Activated CD8-positive, alpha-beta memory T cell treated with anti-CD3 and anti-CD28 coated beads for 24 hours (primary cell): ENCODE data around the gene HS1BP3.

Experiments
- DNase-seq: peaks from one replicate; pipeline ENCODE4 v3.0.0-alpha.2; 2020

HS1BP3 gene

DNA sequence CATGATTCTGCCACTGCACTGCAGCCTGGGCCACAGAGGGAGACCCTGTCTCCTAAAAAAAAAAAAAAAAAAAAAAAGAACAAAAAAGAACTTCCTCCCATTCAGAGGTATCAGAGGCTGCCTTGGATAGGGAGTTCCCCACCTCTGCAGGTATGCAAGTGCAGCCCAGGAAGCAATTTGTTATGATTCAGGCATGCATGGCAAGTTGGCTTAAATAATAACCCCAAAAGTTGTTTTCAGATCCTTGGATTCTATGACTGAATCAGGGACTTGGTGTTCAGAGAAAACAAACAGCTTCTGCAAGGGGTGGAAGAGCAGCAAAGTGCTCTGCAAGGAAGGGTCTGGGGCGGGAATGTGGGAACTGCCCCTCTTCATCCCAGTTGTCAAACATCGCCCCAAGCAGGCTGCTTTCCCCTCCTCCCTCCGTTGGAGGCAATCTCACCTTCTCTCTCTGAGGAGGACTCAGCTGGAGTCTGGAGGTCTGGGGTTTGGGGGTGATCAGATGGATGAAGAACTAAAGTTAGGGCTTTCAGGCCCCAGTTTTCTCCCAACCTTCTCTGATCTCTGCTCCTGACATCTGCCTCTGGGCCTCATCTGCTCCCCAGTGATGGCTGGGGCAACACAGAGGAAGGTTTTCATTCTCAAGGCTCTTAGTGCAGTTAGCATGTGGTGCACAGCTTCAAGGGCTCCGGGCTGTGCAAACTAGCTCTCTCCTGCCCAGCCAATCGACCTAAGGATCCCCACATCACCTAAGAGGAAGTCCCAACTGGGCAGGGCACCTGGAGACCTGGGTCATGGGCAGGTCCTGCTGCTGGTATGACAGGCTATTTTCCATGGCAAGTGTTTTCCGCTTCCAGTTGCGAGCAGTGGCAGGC, 12.5 kb upstream of the HS1BP3 start:
- no peak for DNase-seq

- DNase-seq: no peak
These were observed 11.5 kb upstream of the HS1BP3 start for GRCh38 chr2:20662308-20662937.

DNA sequence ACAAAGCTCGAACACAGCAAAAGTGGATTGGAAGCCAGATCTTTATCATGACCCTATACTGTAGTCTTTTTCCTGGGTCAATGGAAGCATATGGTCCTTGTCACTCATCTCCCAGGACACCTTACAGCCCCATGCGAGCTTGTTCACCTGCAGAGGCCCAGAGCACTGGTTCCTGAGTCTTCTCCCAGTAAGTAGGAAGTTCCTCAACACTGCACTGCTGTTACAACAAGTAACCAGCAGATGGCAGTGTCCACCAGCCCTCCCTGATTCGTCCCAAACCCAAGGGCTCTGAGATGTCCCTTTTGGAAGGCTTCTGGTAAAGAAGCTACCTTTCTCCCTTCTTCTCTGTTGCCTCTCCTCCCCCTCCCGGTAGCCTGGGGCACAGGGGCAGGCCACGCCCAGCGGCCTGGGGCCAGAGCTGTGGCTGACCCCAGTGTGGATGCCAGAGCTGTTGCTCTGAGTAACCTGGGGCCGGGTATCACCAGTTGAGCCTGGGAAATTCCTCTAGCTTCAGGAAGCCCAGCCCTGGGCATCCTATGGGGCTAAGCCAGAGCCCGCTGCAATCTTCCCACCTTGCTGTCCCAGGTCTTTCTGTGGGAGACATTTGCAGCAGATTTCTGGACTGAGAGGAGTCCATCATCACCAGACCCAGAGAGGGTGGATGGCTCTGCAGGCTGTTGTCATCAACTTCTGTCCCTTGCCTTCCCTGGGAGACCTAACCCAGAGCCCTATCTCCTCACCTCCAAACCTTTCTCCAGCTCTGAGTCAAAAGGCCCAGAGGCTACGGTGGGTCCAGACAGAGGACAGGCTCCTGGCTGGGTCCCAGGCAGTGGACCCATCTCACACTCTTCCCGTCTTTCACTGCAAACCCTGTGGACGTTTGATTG, 10.8 kb upstream of the HS1BP3 start:
- DNase-seq: peak; percentile 86

- no peak for DNase-seq
These were observed 9.9 kb upstream of the HS1BP3 start for GRCh38 chr2:20660506-20661420.

DNA sequence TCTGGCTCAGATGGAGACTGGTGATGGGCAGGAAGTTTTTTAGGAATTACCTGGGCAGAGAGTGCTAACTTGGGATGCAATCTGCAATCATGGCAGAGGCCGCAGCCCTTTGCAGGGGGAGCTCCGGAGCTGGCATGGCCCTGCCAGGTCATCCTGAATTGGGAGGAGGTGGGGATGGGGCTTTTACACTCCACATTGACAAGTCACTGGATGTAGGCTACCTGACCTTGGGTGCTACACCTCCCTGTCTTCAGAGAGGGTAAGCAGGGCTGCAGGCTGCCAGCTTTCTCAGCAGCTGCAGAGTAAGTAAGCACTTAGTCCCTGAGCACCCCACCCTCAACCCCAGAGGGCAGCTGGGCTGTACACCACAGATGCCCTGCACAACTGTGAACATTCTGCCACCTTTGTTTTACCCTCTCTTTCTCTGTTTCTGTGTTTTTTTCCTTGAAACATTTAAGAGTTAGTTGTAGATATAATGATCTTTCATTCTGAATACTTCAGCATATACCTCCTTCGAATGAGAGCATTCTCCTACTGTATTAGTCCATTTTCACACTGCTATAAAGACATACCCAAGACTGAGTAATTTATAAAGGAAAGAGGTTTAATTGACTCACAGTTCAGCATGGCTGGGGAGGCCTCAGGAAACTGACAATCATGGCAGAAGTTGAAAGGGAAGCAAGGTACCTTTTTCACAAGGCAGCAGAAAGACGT, 6.8 kb upstream of the HS1BP3 start:
- DNase-seq: no peak

DNA sequence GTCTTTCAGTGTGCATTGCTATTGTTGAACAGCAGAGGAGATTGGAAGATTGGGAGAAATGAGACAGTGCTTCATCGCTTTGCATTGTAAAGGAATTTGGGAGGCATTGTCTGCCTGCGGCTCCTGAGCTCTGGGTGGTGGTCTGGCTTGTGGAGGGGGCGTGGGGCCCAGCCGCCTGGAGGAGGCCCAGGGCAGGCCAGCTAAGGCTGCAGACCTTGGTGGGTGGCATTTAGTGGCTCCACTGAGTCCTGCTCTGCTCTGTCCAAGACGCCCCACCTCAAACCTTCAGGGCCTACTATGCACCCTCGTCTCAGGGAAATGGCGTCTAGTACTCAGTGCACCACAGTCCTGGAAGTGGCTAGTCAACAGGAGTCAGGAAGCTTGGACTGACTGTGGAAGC, 5.7 kb upstream of the HS1BP3 start:
- no peak for DNase-seq

DNA sequence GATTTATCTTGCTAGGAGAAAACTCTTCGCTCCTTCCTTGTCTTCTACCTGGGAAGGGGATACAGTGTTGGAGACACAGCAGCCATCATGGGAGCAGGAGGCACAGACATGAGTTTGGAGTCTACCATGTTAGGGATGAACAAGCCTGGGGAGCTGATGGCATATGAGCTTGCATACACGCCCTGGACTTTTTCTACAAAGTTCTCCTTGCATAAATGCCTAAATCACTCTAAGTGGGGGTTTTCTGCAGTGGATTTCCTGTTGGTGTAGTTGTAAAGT, 3.6 kb upstream of the HS1BP3 start:
- DNase-seq: no peak

DNA sequence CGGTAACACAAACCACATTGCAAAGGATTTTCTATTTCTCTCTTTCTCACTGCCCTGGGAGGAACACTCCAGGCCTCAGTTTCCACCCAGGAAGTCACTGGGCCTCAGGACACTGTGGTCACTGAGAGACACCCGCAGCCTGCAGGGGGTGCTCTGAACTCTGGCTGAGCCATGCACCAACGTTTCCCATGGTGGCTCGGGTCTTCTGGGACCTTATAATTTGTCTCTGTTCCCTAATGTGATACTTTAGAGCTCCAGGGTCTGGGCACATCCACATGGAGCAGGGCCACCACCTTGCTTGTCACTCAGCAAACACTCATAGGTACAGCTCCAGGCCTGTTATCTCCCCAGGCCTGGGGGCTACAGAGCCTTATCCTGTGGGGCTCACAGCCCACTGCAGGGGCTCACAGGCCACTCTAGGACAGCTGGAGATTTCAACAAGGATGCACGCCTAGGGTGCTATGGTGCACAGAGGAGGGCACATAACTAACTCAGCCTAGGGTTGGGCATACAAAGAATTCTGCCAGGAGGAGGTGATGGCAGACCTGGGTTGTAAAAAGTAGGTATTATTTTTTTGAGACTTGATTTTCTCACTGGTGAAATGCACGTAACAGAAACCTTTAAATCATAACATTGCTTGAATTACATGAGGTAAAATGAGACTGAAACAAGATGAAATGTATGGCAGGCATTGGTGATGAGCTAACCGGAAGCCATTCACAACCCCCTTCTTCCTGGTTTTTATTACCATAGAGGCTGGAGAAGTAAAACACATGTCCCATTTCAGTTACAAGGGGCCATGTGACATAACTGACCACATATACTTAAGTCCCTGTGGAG, 3.0 kb upstream of the HS1BP3 start:
- no peak for DNase-seq

DNA sequence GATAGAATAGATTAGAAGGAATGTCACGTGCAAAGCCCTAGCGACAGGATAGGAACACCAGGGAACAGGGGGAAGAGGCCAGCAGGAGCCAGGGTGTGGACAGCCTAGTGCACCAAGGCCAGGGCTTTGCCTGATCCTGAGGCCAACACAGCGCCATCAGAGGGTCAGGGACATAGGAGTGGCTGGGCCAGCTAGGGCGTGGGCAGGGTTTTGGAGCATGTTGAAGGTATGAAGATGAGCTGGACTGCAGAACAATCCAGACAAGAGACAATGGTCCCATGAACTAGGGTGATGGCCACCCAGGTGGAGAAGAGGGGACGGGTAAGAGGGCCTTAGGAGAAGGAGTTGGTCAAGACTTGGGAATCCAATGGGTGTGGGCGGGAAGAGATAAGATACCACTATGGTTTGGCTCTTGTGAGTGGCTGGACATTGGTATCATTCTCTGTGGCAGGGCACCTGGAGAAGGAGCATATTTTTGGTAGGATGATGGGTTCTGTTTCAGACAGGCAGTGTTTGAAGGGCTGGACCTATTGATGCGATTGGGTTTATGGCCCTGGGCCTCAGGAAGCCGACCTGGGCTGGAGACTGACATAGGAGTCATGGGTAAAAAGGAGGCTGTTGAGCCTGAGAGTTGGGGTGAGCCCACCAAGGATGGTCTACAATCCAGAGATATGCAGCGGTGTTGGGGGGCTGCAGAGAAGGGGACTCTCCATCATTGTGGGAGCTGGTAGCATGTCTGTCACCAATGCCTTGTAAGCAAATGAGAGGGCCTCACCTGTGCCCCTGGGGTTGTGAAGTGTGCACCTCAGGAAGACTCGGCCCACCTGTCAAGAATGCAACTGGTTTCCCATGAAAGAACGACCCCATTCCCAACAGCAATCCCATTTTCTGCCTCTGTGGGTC, 2.0 kb upstream of the HS1BP3 start:
- DNase-seq: no peak

GRCh38 chr2:20652141-20652540, 1.2 kb upstream of the HS1BP3 start:
- no peak for DNase-seq

DNA sequence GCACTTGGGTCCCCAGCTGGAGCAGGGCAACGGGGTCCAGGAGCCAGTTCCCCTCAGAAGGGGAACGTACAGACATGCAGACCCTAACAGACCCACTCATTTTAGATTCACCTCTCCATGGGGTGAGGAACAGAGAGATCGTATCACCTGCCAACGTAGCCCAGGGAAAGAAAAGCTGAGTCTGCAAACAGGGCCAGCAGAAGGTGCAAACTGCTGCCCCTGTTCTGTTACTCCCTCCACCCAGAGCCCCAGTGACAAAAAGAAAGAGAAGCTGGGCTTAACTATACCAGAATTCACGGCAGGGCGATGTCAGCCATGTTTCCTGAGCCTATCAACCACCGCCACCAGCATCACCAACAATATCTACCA, 817 bp upstream of the HS1BP3 start:
- no peak for DNase-seq

DNA sequence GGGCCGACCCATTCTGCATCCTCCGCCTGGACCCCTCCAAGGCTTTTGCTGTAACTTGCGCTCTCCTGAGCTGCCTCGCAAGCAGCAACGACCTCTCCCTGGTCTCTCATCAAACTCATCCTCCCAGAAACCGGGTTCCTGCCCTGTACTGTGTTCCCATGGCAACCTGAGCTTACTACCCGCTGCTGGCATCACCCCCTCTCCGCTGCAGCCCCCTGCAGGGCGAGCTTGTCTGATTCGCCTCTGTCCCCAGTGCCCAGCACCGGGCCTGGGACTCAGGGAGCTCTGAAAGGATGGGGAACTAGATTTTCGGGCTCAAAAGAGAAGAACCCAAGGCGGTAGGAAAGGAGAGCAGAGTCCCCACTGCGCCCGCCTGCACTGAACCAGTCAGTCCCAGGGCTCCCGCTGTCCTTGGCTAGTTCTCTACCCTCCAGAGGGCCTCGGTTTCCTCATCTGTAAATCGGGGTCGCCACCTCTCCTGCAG, 463 bp downstream of the HS1BP3 start:
- no peak for DNase-seq

GRCh38 chr2:20649976-20650375, 922 bp downstream of the HS1BP3 start:
- DNase-seq: no peak

GRCh38 chr2:20649576-20649975, 1.3 kb downstream of the HS1BP3 start:
- no peak for DNase-seq

DNA sequence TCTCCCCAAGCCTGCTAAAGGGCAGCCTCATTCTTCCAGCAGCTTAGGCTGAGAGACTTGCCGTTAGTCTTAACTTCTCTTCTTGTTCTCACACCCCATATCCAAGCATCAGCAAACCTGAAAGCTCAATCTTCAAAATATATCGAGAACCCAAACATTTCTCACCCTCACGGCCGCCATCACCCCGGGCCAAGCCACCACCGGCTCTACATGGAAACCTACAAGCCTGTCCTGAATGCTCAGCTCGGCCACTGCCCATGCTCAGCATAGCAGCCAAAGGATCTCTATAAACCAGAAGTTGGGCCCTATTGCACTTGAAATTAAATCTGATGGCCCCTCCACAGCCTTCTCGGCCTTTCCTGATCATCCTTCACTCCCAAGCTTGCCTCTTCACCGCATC, 2.1 kb downstream of the HS1BP3 start:
- no peak for DNase-seq

GRCh38 chr2:20648206-20648605, 2.7 kb downstream of the HS1BP3 start:
- no peak for DNase-seq

DNA sequence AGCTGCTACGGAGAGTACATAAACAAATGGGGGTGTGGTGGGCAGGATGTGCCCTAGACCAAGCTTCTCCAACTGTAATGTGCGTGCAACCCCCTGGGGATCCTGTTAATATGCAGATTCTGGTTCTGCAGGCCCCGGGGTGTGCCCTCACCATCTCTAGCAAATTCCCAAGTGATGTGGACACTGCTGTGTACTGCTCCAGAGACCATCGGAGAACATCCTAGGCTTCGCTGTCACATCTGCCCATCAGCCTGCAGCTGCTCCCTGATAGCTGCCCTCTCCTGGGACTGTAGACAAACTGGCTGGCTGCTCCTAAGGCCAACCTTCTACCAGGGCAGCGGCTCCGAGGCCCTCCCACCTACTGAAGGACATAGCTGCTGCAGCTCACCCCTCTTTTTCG, 3.2 kb downstream of the HS1BP3 start:
- DNase-seq: no peak

DNA sequence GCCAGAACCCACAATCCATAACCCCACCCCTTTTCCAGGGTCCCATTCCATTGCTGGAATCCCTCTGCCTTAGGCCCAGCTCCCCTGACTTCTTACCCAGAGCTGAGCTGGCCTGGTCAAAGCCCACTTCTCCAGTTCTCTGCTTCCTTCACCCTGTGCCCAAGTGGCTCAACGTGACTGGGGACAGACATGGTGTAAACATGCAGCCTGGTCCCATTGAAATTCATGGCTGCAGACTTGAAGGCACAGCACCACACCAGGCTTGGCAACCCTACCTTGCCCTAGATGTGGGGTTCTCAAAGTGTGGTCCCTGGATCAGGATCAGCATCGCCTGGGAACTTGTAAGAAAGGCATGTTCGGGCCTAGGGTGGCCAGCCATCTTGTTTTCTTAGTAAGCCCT, 3.7 kb downstream of the HS1BP3 start:
- DNase-seq: no peak

DNA sequence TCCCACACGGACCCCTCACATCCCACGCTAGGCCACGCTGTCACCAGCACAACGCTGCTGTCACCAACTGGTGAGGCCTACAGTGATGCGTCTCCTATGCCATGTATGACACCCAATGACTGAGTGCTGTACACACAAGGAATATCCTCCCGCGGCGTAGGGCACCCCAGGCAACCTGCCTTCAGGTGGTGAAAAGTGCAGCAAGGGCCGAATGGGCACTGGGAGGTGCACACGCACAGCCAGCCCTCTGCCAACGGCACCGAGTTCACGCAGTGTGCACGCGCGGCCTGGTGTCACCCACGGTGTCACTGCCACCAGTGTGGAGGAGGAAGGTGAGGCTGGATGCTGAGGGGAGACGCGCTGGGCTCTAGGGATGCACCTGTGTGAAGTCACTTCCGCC, 4.5 kb downstream of the HS1BP3 start:
- DNase-seq: no peak

- no peak for DNase-seq
These were observed 5.1 kb downstream of the HS1BP3 start for GRCh38 chr2:20645761-20646160.
